GM06990 (cell line): Measurements from ENCODE around the gene CDK15.

Source experiments
- DNase-seq: peaks from one replicate; pipeline ENCODE4 v3.0.0-alpha.2; 2011; ENCODE audit not compliant: insufficient read length; ENCODE audit errors: extremely low read depth
- H3K27me3 ChIP-seq: replicated peaks from 2 replicates; pipeline ENCODE4 v1.6.0; 2011; ENCODE audit warnings: low read length; ENCODE audit not compliant: control insufficient read depth, insufficient read depth
- H3K36me3 ChIP-seq: 2 replicates; pipeline ENCODE4 v1.5.1; 2011; ENCODE audit warnings: low read length; ENCODE audit not compliant: control insufficient read depth, insufficient read depth
- H3K4me3 ChIP-seq: replicated peaks from 2 replicates; pipeline ENCODE4 v1.5.1; 2011; ENCODE audit warnings: low read depth, mild to moderate bottlenecking, control low read depth, low read length
- TF ChIP-seq, protein P1 (sequence below): IDR thresholded peaks from 2 replicates; pipeline ENCODE4 v1.5.1; 2011; ENCODE audit warnings: low read length, control low read depth, mild to moderate bottlenecking, inconsistent platforms; ENCODE audit not compliant: insufficient read depth, poor library complexity, severe bottlenecking

The CDK15 gene

DNA sequence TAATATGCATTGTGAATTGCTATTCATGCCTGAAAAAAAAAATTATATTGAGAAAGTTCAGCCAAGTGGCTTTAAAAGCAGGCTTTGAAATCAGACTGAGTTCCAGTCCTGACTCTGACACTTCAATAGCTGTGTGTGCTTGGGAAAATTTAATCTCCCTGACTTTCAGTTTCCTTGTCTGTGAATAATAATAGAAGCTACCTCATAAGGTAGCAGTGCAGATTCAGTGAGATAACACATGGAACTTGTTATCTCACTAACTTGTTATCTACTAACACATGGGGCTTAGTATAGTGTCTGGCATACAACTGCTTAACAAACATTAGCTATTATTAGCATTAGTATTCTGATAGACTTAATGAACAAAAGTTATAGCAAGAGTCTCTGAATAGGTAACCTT is 40.5 kb upstream of the CDK15 start:
- no peak for DNase-seq
- H3K36me3 ChIP-seq = peaks cover 6% of the 10 kb centered on the region
- H3K4me3 ChIP-seq = no peak overlapping the region
- H3K27me3 ChIP-seq = no peaks in the 10 kb centered on the region
- TF ChIP-seq, protein P1, sequence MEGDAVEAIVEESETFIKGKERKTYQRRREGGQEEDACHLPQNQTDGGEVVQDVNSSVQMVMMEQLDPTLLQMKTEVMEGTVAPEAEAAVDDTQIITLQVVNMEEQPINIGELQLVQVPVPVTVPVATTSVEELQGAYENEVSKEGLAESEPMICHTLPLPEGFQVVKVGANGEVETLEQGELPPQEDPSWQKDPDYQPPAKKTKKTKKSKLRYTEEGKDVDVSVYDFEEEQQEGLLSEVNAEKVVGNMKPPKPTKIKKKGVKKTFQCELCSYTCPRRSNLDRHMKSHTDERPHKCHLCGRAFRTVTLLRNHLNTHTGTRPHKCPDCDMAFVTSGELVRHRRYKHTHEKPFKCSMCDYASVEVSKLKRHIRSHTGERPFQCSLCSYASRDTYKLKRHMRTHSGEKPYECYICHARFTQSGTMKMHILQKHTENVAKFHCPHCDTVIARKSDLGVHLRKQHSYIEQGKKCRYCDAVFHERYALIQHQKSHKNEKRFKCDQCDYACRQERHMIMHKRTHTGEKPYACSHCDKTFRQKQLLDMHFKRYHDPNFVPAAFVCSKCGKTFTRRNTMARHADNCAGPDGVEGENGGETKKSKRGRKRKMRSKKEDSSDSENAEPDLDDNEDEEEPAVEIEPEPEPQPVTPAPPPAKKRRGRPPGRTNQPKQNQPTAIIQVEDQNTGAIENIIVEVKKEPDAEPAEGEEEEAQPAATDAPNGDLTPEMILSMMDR = no peak

DNA sequence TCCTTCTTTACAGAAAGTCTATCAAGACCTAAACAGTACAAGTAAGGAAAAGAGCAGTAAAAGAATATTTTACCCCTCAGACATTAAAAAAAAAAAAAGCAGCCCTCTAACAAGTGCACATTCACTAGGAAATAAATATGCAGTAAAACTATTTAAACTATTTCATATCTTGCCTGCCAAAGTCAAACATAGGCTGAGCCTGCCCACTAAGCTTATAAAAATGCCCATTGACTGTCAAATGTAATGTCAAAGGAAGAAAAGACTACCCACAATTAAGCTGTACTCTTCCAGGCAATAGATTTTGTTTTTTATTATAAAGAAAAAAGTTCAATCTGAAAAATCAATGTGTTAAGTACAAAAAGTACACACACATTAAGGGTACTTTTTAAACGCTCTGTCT is 37.4 kb upstream of the CDK15 start:
- Histone ChIP-seq H3K4me3 (no peak overlapping the region), H3K27me3 (no peaks in the 10 kb centered on the region), H3K36me3 (no peaks in the 10 kb centered on the region)
- TF ChIP-seq, protein P1 = no peak
- DNase-seq = no peak

DNA sequence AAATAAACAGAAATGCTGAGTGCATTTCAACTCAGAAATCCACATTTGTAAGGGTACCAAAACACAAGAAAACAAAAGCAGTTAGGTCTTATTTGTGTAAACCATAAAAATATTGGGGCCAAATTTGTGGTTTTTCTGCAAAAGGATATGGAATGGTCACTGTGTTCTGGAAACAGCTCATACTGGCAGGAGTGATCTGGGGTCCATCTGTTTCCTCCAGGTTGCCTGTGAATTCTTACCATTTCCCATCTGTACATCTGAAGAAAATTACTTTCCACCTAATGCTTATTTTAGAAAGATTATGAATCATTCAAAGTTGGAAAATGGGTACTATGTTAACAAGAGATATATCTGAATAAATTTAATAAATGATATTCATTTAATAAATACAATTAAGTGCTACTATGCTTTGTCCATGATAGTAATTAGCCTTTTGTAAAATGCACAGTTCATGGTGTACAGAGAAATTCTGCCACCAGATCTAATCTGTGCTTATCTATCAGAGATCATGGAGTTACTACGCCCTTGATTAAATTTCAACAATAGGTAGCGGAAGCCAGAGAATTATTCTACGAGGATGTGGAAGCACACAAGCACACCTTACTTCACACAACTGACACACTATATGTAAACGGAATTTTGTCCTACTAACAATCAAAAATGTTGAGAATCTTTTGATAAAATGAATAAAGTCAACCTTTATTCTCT is 36.5 kb upstream of the CDK15 start:
- Histone ChIP-seq H3K36me3 (no peaks in the 10 kb centered on the region), H3K4me3 (no peak overlapping the region), H3K27me3 (no peaks in the 10 kb centered on the region)
- TF ChIP-seq, protein P1 = no peak
- DNase-seq = no peak

DNA sequence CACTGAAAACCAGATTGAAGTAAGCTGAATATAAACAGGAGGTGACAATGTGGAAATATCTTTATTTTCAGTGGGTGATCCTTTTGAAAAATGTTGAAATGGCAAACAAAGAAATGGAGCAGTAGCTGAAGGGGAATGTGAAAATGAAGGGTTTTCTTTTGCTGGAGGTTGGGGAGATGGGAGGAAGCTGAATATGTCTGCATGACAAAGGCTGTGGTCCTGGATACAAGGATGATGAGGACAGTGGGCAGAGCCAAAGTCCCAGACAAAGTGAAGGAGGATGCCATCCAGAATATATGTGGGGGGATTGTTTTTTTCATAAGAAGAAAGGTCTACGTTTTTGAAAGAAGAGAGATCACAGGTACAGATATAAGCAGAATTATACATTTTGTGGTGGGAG is 32.3 kb upstream of the CDK15 start:
- H3K27me3 ChIP-seq = no peaks in the 10 kb centered on the region
- no peak overlapping the region for H3K4me3 ChIP-seq
- DNase-seq = no peak
- H3K36me3 ChIP-seq = no peaks in the 10 kb centered on the region
- TF ChIP-seq, protein P1 = no peak

DNA sequence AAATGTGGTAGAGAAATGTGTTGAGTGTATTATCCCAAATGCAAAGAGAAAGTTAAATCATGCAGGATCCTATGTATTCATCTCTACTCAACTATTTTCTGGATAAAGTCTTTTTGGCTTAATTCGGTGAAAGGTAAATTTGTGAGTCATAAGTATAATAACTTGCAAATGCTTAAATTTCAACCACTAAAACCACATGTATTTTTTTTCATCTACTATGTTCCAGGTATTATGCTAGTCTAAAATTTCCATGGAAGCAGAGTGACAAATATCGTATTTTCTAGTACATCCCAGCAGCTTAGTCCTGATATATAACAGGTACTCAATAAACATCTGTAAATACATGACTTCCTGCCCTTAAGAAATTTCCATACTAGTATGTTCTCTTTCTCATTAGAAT is 31.8 kb upstream of the CDK15 start:
- no peak for DNase-seq

More for the DNA sequence above, 31.8 kb upstream of the CDK15 start:
- H3K27me3 ChIP-seq = no peaks in the 10 kb centered on the region
- no peaks in the 10 kb centered on the region for H3K36me3 ChIP-seq
- TF ChIP-seq, protein P1 = no peak
- no peak overlapping the region for H3K4me3 ChIP-seq
